H1 (cell line): ENCODE measurements around the gene ZNF618. TPM values are rescaled to one million over a fixed set of nuclear protein-coding genes. Genes with fewer than 3 reads are reported as not detected.
A peak's percentile ranks its signal among the peaks of the same experiment; 100 is the strongest.

Source experiments
- CTCF ChIA-PET: fragments of 300-600 bp; sonication (Branson Sonifier 250); formaldehyde crosslinking; loops from one replicate; lab custom pipeline; 2021; ENCODE audit not compliant: partially characterized antibody; lab: Charles Lee
- POLR2A ChIA-PET: fragments of 300-600 bp; sonication (Branson Sonifier 250); formaldehyde crosslinking; loops from one replicate; lab custom pipeline; 2021; ENCODE audit warnings: inconsistent platforms; ENCODE audit not compliant: partially characterized antibody; lab: Charles Lee
- DNase-seq, 2 experiments: peaks; one replicate each; pipeline versions ENCODE4 v3.0.0 to v3.0.0-alpha.2; 2010 to 2022; ENCODE audit warnings: low spot score in 2 of 2, low read depth in 1 of 2, mixed read lengths in 1 of 2
- FAIRE-seq: peaks from 2 replicates; lab custom pipeline; 2011; peaks lifted over from hg19 to GRCh38; lab: Jason Lieb, UNC
- H2AFZ ChIP-seq: 2 replicates; pipeline ENCODE4 v1.8.1; 2012; ENCODE audit warnings: low read length, inconsistent platforms
- H2AK5ac ChIP-seq: 2 replicates; pipeline ENCODE4 v1.6.1; 2013; ENCODE audit warnings: low read depth, low read length
- H2BK120ac ChIP-seq: replicated peaks from 2 replicates; pipeline ENCODE3; 2013; ENCODE audit warnings: low read depth, low read length, inconsistent platforms
- H2BK12ac ChIP-seq: 2 replicates; pipeline ENCODE4 v1.6.1; 2013; ENCODE audit warnings: low read depth, low read length
- H2BK15ac ChIP-seq: 2 replicates; pipeline ENCODE4 v1.6.1; 2013; ENCODE audit warnings: low read length
- H2BK20ac ChIP-seq: 2 replicates; pipeline ENCODE4 v1.6.1; 2013; ENCODE audit warnings: low read length
- H2BK5ac ChIP-seq: 2 replicates; pipeline ENCODE4 v1.6.1; 2013; ENCODE audit warnings: low read depth, low read length
- H3K14ac ChIP-seq: 2 replicates; pipeline ENCODE4 v1.6.1; 2013; ENCODE audit warnings: inconsistent platforms; ENCODE audit not compliant: insufficient read length
- H3K18ac ChIP-seq: 2 replicates; pipeline ENCODE4 v1.6.1; 2013; ENCODE audit warnings: low read length; ENCODE audit errors: extremely low read depth
- H3K23ac ChIP-seq: 2 replicates; pipeline ENCODE4 v1.6.1; 2013; ENCODE audit warnings: inconsistent platforms; ENCODE audit not compliant: insufficient read length
- H3K23me2 ChIP-seq: 2 replicates; pipeline ENCODE4 v1.6.1; 2013; ENCODE audit warnings: low read depth, low read length
- H3K27ac ChIP-seq: 2 replicates; pipeline ENCODE4 v1.6.1; 2011; ENCODE audit warnings: low read depth, low read length, inconsistent platforms
- H3K27me3 ChIP-seq, 4 experiments: replicated peaks in 1 of 4; 1 replicate in 1 of 4; 2 replicates in 3 of 4; pipeline versions ENCODE4 v1.6.1 to v1.8.1; 2011 to 2013; ENCODE audit warnings: low read length in 3 of 4, mild to moderate bottlenecking in 3 of 4, inconsistent platforms in 2 of 4, mixed read lengths in 2 of 4, moderate library complexity in 1 of 4; ENCODE audit not compliant: control insufficient read depth in 3 of 4, insufficient read depth in 3 of 4; ENCODE audit errors: extremely low read depth in 1 of 4
- H3K36me3 ChIP-seq, 4 experiments: 2 replicates each; pipeline versions ENCODE4 v1.6.1 to v1.8.1; 2011 to 2013; ENCODE audit warnings: mild to moderate bottlenecking in 4 of 4, low read length in 3 of 4, moderate library complexity in 2 of 4, control low read depth in 1 of 4, inconsistent platforms in 1 of 4; ENCODE audit not compliant: insufficient read depth in 4 of 4, control insufficient read depth in 2 of 4
- H3K4ac ChIP-seq: replicated peaks from 2 replicates; pipeline ENCODE3; 2013; ENCODE audit warnings: low read length, low read depth, mixed read lengths, inconsistent platforms; ENCODE audit not compliant: insufficient read length
- H3K4me1 ChIP-seq, 4 experiments: replicated peaks in 1 of 4; 1 replicate in 1 of 4; 2 replicates in 3 of 4; pipeline versions ENCODE4 v1.6.1 to v1.8.1; 2011 to 2013; ENCODE audit warnings: low read length in 3 of 4, inconsistent platforms in 2 of 4, mixed read lengths in 1 of 4; ENCODE audit not compliant: insufficient read depth in 4 of 4, control insufficient read depth in 3 of 4
- H3K4me2 ChIP-seq, 2 experiments: 2 replicates each; pipeline versions ENCODE4 v1.6.1 to v1.8.1; 2011 to 2013; ENCODE audit warnings: low read depth in 2 of 2, low read length in 2 of 2, control low read depth in 1 of 2, inconsistent platforms in 1 of 2, mild to moderate bottlenecking in 1 of 2; ENCODE audit not compliant: insufficient read depth in 1 of 2
- H3K4me3 ChIP-seq, 4 experiments: fragments of 200-600, 300-600 bp in 1 of 4; sonication (generic), shearing (Covaris generic), sonication (Bioruptor Twin) in 1 of 4; 2 replicates each; pipeline versions ENCODE4 v1.5.1 to v1.8.1; 2011 to 2016; ENCODE audit warnings: low read length in 4 of 4, low read depth in 3 of 4, control low read depth in 2 of 4, inconsistent platforms in 2 of 4, mild to moderate bottlenecking in 2 of 4, mixed read lengths in 1 of 4, moderate library complexity in 1 of 4; ENCODE audit not compliant: insufficient read depth in 2 of 4; ENCODE audit errors: extremely low read depth in 1 of 4
- H3K56ac ChIP-seq: replicated peaks from 2 replicates; pipeline ENCODE3; 2013; ENCODE audit warnings: low read depth, mild to moderate bottlenecking, mixed read lengths, low read length, inconsistent platforms; ENCODE audit not compliant: insufficient read length
- H3K79me1 ChIP-seq: 2 replicates; pipeline ENCODE4 v1.6.1; 2013; ENCODE audit warnings: low read depth, low read length, control low read depth
- H3K79me2 ChIP-seq, 2 experiments: 2 replicates each; pipeline versions ENCODE4 v1.6.1 to v1.8.1; 2012 to 2013; ENCODE audit warnings: low read length in 2 of 2, mild to moderate bottlenecking in 2 of 2, inconsistent platforms in 1 of 2; ENCODE audit not compliant: insufficient read depth in 2 of 2, control insufficient read depth in 1 of 2
- H3K9ac ChIP-seq, 4 experiments: replicated peaks in 1 of 4; 1 replicate in 1 of 4; 2 replicates in 3 of 4; pipeline versions ENCODE4 v1.6.1 to v1.8.1; 2011 to 2013; ENCODE audit warnings: low read depth in 3 of 4, low read length in 3 of 4, control low read depth in 2 of 4, mild to moderate bottlenecking in 2 of 4, moderate library complexity in 2 of 4, inconsistent platforms in 1 of 4; ENCODE audit errors: extremely low read depth in 1 of 4
- H3K9me3 ChIP-seq, 2 experiments: 2 replicates each; pipeline versions ENCODE4 v1.6.1 to v1.8.1; 2012 to 2013; ENCODE audit warnings: mild to moderate bottlenecking in 2 of 2, moderate library complexity in 2 of 2, control low read depth in 1 of 2, inconsistent platforms in 1 of 2, low read depth in 1 of 2, low read length in 1 of 2, mixed read lengths in 1 of 2; ENCODE audit not compliant: insufficient read depth in 2 of 2
- H4K20me1 ChIP-seq, 2 experiments: replicated peaks in 1 of 2; 2 replicates each; pipeline versions ENCODE3 to v1.8.1; 2011 to 2013; ENCODE audit warnings: inconsistent platforms in 2 of 2, low read length in 2 of 2, mild to moderate bottlenecking in 1 of 2; ENCODE audit not compliant: insufficient read depth in 2 of 2, control insufficient read depth in 1 of 2
- H4K5ac ChIP-seq: 2 replicates; pipeline ENCODE4 v1.6.1; 2013; ENCODE audit warnings: low read length, low read depth, mixed read lengths, inconsistent platforms; ENCODE audit not compliant: insufficient read length
- H4K8ac ChIP-seq: 2 replicates; pipeline ENCODE4 v1.8.0; 2013; ENCODE audit warnings: mild to moderate bottlenecking, moderate library complexity, low read length, inconsistent platforms; ENCODE audit not compliant: insufficient read depth; ENCODE audit errors: extremely low read depth
- H4K91ac ChIP-seq: replicated peaks from 2 replicates; pipeline ENCODE3; 2013; ENCODE audit warnings: low read length, mixed read lengths, inconsistent platforms; ENCODE audit not compliant: insufficient read length
- CEBPB ChIP-seq: IDR thresholded peaks from 2 replicates; pipeline ENCODE4 v1.6.1; 2012; ENCODE audit warnings: low read depth, low read length
- FOSL1 ChIP-seq: IDR thresholded peaks from 2 replicates; pipeline ENCODE4 v1.6.1; 2011; ENCODE audit warnings: mild to moderate bottlenecking, low read depth, low read length, moderate library complexity; ENCODE audit not compliant: insufficient read depth
- HDAC2 ChIP-seq, 2 experiments: fragments of 300-600 bp in 1 of 2; sonication (generic) in 1 of 2; IDR thresholded peaks; 2 replicates each; pipeline ENCODE4 v1.6.1; 2011 to 2012; ENCODE audit warnings: low read depth in 2 of 2, low read length in 2 of 2, mild to moderate bottlenecking in 2 of 2, moderate library complexity in 2 of 2, borderline replicate concordance in 1 of 2, inconsistent platforms in 1 of 2
- KDM1A ChIP-seq: fragments of 200-600, 300-600 bp; sonication (generic); IDR thresholded peaks from 2 replicates; pipeline ENCODE4 v1.7.1; 2016; ENCODE audit warnings: mild to moderate bottlenecking, low read length, borderline replicate concordance
- MAFK ChIP-seq: IDR thresholded peaks from 2 replicates; pipeline ENCODE4 v1.6.1; 2012; ENCODE audit warnings: low read depth, mild to moderate bottlenecking, improper control_type of control experiment, low read length
- RAD21 ChIP-seq, 2 experiments: IDR thresholded peaks in 1 of 2; conservative IDR thresholded peaks in 1 of 2; 2 replicates each; pipeline ENCODE4 v1.6.1; 2011; ENCODE audit warnings: low read depth in 2 of 2, low read length in 2 of 2, improper control_type of control experiment in 1 of 2, inconsistent platforms in 1 of 2, mild to moderate bottlenecking in 1 of 2, moderate library complexity in 1 of 2
- RFX5 ChIP-seq: IDR thresholded peaks from 2 replicates; pipeline ENCODE4 v1.6.1; 2011; ENCODE audit warnings: low read depth, low read length, improper control_type of control experiment, borderline replicate concordance
- SUZ12 ChIP-seq: fragments of 200-600 bp; sonication (generic); IDR thresholded peaks from 2 replicates; pipeline ENCODE4 v1.6.1; 2012; ENCODE audit warnings: mild to moderate bottlenecking, inconsistent platforms, low read length, moderate library complexity, mixed read lengths
- TCF12 ChIP-seq: IDR thresholded peaks from 2 replicates; pipeline ENCODE4 v1.6.1; 2011; ENCODE audit warnings: low read depth, mild to moderate bottlenecking, low read length
- ZNF274 ChIP-seq: IDR thresholded peaks from 2 replicates; pipeline ENCODE4 v1.7.0; 2012; ENCODE audit warnings: low read length, borderline replicate concordance; ENCODE audit errors: extremely low read depth
- WGBS, 2 experiments: shearing (Covaris generic) in 1 of 2; methylation state at CpG; one replicate each; pipeline versions ENCODE4 v1.1.6 to v1.1.7; 2013 to 2015; ENCODE audit warnings: low lambda C conversion rate in 2 of 2, mixed read lengths in 2 of 2, inconsistent platforms in 1 of 2, low coverage in 1 of 2, missing lambda C conversion rate in 1 of 2; ENCODE audit not compliant: insufficient replicate concordance in 2 of 2, insufficient coverage in 1 of 2, insufficient read length in 1 of 2; ENCODE audit errors: extremely low coverage in 1 of 2, missing lambda C conversion rate in 1 of 2; 5-methylcytosine and 5-hydroxymethylcytosine counted together
- polyA plus RNA-seq, 7 experiments: library from polyadenylated mRNA; depleted of rRNA in 3 of 7; stranded (reverse) in 5 of 7; unstranded in 2 of 7; fragments of >200 nt in 5 of 7; fragments of 200-250 nt in 2 of 7; gene quantifications; 1 replicate in 5 of 7; 2 replicates in 1 of 7; 4 replicates in 1 of 7; pipeline versions ENCODE4 v1.2.1 to v1.2.3, GENCODE V29; 2011 to 2013; ENCODE audit warnings: missing spikeins in 2 of 7, mixed read lengths in 2 of 7
- total RNA-seq: library from RNA; stranded (reverse); fragmentation: NEBNext Ultra II Directional; extraction: Animal tissue kit (Norgen Biotek cat#: 25700); gene quantifications from 2 replicates; pipeline ENCODE4 v1.2.1, GENCODE V29; 2021
- TF ChIP-seq, protein P1 (sequence below): IDR thresholded peaks from 2 replicates; pipeline ENCODE4 v1.6.1; 2012; ENCODE audit warnings: inconsistent platforms

Gene ZNF618
- total and polyA plus RNA-seq, 2 of the 8 experiments (the other 6 are each of a cell fraction or from before 2014, with no cell fraction given): 9.6 to 28.5 TPM

DNA sequence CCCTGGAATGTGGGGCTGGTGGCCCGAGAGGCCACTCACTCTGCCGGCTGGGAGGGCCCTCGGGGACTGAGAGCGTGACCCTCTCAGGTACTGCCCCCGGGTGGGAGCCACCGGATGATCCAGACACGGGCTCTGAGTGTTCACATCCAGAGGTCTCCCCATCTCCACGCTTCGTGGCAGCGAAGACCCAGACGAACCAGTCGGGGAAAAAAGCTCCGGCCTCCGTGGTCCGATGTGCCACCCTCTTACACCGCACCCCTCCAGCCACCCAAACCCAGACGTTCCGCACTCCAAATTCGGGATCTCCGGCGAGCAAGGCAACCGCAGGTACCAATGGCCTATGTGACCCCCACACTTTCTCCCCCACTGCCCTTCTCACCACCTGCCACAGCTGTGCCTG lies 152.5 kb downstream of the ZNF618 start:
- no peak overlapping the region for H4K5ac ChIP-seq
- peaks cover 2% of the 10 kb centered on the region; the same call in 1 of the 2 replicates for H3K79me1 ChIP-seq
- H2AK5ac ChIP-seq: no peak overlapping the region
- no peak overlapping the region for H2BK120ac ChIP-seq
- H3K56ac ChIP-seq: no peak overlapping the region
- H2BK12ac ChIP-seq: no peak overlapping the region
- no peaks in the 10 kb centered on the region for H3K4me1 ChIP-seq
- H3K14ac ChIP-seq: no peak overlapping the region
- no peak overlapping the region for H3K18ac ChIP-seq
- H3K9me3 ChIP-seq: 0 out of 4 replicates have a peak, but pooled peaks cover 0 to 3% of the 10 kb centered on the region in 2 experiments
- H3K23ac ChIP-seq: no peak overlapping the region
- no peak overlapping the region for H3K27ac ChIP-seq
- H3K9ac ChIP-seq: no peak overlapping the region
- H3K4me2 ChIP-seq: no peak overlapping the region
- no peak overlapping the region for H3K4ac ChIP-seq
- no peak overlapping the region for H3K4me3 ChIP-seq
- H3K23me2 ChIP-seq: no peaks in the 10 kb centered on the region
- ChIA-PET POLR2A (no interaction called here), CTCF (interaction anchor here (0.7 to 0.8 kb wide), 2 partner anchors 284 to 295 kb away, joined by 3 to 4 read pairs; no protein-coding TSS in a partner anchor)
- H3K79me2 ChIP-seq: no peaks in the 10 kb centered on the region
- 96% methylated on average over 18 of the region's 22 CpGs; no CpG with 5 or more reads in 1 of the 2 experiments for WGBS, 2 experiments
- H2AFZ ChIP-seq: no peak overlapping the region
- peak in 1 of 2 experiments; percentile 43 for DNase-seq
- peaks cover 0 to 2% of the 10 kb centered on the region in 2 experiments for H4K20me1 ChIP-seq
- H4K8ac ChIP-seq: peak overlapping the region; percentile 26; the same call in 1 of the 2 replicates
- H3K27me3 ChIP-seq: no peaks in the 10 kb centered on the region
- H2BK15ac ChIP-seq: no peak overlapping the region
- peaks cover 0 to 9% (median 1%) of the 10 kb centered on the region in 4 experiments; a peak in 3 of 8 replicates for H3K36me3 ChIP-seq
- FAIRE-seq: no peak
- H2BK20ac ChIP-seq: no peak overlapping the region
- no peak overlapping the region for H4K91ac ChIP-seq
- TF ChIP-seq RFX5 (no peak), MAFK (no peak), RAD21 (IDR thresholded peaks at IDR 0.05 in 1 of 2, conservative IDR thresholded peaks at IDR 0.05 in 1 of 2; ENCODE audit: low read depth in 2 of 2, low read length in 2 of 2) (no peak), FOSL1 (no peak), CEBPB (no peak), KDM1A (no peak), SUZ12 (no peak), TCF12 (no peak), ZNF274 (no peak), HDAC2 (IDR thresholded peaks at IDR 0.05; ENCODE audit: borderline replicate concordance in 1 of 2, low read depth in 2 of 2, low read length in 2 of 2) (no peak)
- TF ChIP-seq, protein P1, sequence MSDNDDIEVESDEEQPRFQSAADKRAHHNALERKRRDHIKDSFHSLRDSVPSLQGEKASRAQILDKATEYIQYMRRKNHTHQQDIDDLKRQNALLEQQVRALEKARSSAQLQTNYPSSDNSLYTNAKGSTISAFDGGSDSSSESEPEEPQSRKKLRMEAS: no peak
- H2BK5ac ChIP-seq: no peak overlapping the region
